Right lobe of liver (tissue), 6 donors: Measurements from ENCODE around the gene MBD3. TPM values are rescaled to one million over a fixed set of nuclear protein-coding genes. Genes with fewer than 3 reads are reported as not detected.

Source experiments
- ATAC-seq, 4 donors: fragments of 200-7000 bp; cut with Tn5 transposase; one replicate each; pipeline ENCODE4 v1.9.1; 2020; ENCODE audit warnings: mild to moderate bottlenecking in 4 of 4, moderate library complexity in 4 of 4
- DNase-seq, 3 donors: peaks; one replicate each; pipeline ENCODE4 v3.0.0-alpha.2; 2020
- H3K27ac ChIP-seq, 3 donors: fragments of 200-600 bp; one replicate each; pipeline ENCODE4 v1.8.0; 2022
- H3K27me3 ChIP-seq, 2 donors: fragments of 200-600 bp; one replicate each; pipeline ENCODE4 v1.8.0; 2022
- H3K36me3 ChIP-seq, 4 donors: fragments of 200-600 bp; sonication (generic) in 1 of 4; one replicate each; pipeline versions ENCODE4 v1.5.1 to v1.8.0; 2017 to 2022; ENCODE audit warnings: control low read depth in 1 of 4
- H3K4me1 ChIP-seq, 4 donors: fragments of 200-600 bp; sonication (generic) in 1 of 4; one replicate each; pipeline versions ENCODE4 v1.5.1 to v1.8.0; 2017 to 2022; ENCODE audit warnings: control low read depth in 1 of 4
- H3K4me3 ChIP-seq, 3 donors: fragments of 200-600 bp; one replicate each; pipeline ENCODE4 v1.8.0; 2022
- H3K9me3 ChIP-seq, 4 donors: fragments of 200-600 bp; sonication (generic) in 1 of 4; one replicate each; pipeline versions ENCODE4 v1.5.1 to v1.8.0; 2017 to 2022; ENCODE audit warnings: control low read depth in 1 of 4
- CTCF ChIP-seq, 4 donors: fragments of 200-600 bp in 3 of 4; fragments of 450-650 bp in 1 of 4; IDR thresholded peaks; one replicate each; pipeline versions ENCODE4 v1.5.1 to v1.8.0; 2016 to 2022; ENCODE audit warnings: antibody characterized with exemption in 4 of 4, mild to moderate bottlenecking in 2 of 4
- POLR2A ChIP-seq: fragments of 450-650 bp; IDR thresholded peaks from one replicate; pipeline ENCODE4 v1.6.1; 2017; ENCODE audit warnings: antibody characterized with exemption, mild to moderate bottlenecking
- WGBS: methylation state at CpG from one replicate; pipeline ENCODE4 v1.1.6; 2018; ENCODE audit warnings: low coverage, low lambda C conversion rate; ENCODE audit not compliant: insufficient coverage; ENCODE audit errors: missing lambda C conversion rate; 5-methylcytosine and 5-hydroxymethylcytosine counted together
- intact Hi-C, 2 donors: fragments of 100-400 bp; cut with DNase I; formaldehyde crosslinking; loops; one replicate each; pipeline versions ENCODE4 v1.11.2 to v1.14.1; 2022
- total RNA-seq, 6 experiments: library from RNA; depleted of rRNA in 2 of 6; stranded (reverse); fragments of >200 nt in 2 of 6; fragmentation: NEBNext Ultra II Directional in 3 of 6; extraction: Animal tissue kit (Norgen Biotek cat#: 25700) in 3 of 6; gene quantifications; one replicate each; pipeline versions ENCODE4 v1.1.0 to v1.2.4, GENCODE V29; 2016 to 2023
- donor health status: DM: no; HTN: yes; CAD: no.
- donor health status: DM: no; HTN: no; CAD: no.
- donor health status: DM: no; HTN: no; CAD: no.
- donor health status: DM: no; HTN: yes; CAD: no.
- donor health status: DM: no; HTN: yes; CAD: no.

Gene MBD3
- total RNA-seq, 6 experiments from 2014 or later, result 27.3 to 72.1 (median 30.1) TPM

DNA sequence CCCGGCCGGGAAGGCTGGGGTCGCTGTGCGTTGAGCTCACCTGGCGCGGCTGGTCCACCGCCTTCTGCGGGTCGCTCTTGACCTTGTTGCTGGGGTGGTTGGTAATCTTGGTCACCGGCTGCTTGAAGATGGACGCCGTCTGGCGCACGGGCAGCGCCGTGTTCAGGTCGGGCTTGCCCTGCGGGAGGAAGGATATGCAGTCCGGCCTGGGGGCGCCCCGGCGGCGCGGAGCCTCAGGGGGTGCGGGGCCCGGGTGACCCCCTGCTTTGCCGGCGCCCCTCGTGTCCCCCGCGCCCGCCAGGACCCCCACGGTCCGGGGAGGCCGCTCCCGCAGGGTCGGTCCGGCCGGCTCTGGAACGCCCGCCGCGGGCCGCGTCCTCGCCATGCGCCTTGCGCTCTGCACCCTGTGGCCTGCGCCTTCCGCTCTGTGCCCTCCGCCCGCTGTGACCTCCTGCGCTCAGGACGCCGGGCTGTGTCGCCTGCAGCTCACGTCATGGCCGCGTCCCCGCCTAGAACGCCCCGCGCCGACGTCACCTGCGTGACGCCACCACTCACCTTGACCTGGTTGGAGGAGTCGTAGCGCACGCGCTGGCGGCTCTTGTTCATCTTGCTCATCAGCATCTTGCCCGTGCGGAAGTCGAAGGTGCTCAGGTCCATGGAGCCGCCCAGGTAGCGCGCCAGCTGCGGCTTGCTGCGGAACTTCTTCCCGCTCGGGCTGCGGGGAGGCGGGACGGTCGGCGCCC lies 8.0 kb downstream of the MBD3 start:
- peaks cover 0 to 8% (median 4%) of the 10 kb centered on the region in 4 donors for H3K4me1 ChIP-seq
- intact Hi-C loops, result no loop called here
- no peak overlapping the region for H3K4me3 ChIP-seq
- no peak overlapping the region for H3K27ac ChIP-seq
- TF ChIP-seq CTCF (IDR thresholded peaks at IDR 0.05) (no peak), POLR2A (no peak)
- DNase-seq (no peak), ATAC-seq (no peak)
- H3K9me3 ChIP-seq, result no peaks in the 10 kb centered on the region
- no peaks in the 10 kb centered on the region for H3K27me3 ChIP-seq
- 96% methylated on average over 25 of the region's 87 CpGs for WGBS
- H3K36me3 ChIP-seq, result peaks cover 0 to 39% (median 12%) of the 10 kb centered on the region in 4 donors

- Histone ChIP-seq H3K36me3 (peaks cover 0 to 50% (median 12%) of the 10 kb centered on the region in 4 donors), H3K4me3 (no peak overlapping the region), H3K4me1 (no peaks in the 10 kb centered on the region), H3K9me3 (no peaks in the 10 kb centered on the region), H3K27me3 (no peaks in the 10 kb centered on the region), H3K27ac (no peak overlapping the region)
- no peak for TF ChIP-seq POLR2A
- no peak for TF ChIP-seq CTCF (IDR thresholded peaks at IDR 0.05)
- intact Hi-C loops, result no loop called here
- WGBS, result 68% methylated on average over 3 of the region's 9 CpGs
- ATAC-seq (no peak), DNase-seq (no peak)
Observed at GRCh38 chr19:1582201-1582600, 10.5 kb downstream of the MBD3 start.

DNA sequence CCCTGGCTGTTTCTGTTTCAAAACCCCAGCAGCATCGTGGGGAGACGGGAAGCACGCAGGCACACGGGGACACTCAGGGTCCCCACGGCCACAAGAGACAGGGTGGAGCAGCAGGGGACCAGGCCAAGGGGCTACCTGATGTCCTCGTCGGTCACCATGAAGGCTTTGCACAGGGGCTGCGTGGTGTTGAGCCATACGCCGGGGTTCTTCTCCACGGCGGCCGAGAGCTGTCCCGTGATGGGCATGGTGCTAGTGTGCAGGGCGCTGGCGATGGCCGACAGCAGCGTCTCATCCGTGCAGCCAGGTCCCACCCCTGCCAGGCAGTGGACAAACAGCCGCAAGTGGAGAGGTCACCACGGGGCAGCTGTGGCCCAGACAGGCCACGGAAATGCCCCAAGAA lies 11.7 kb downstream of the MBD3 start:
- DNase-seq (no peak), ATAC-seq (no peak)
- H3K4me1 ChIP-seq, result no peaks in the 10 kb centered on the region
- peaks cover 0 to 51% (median 12%) of the 10 kb centered on the region in 4 donors for H3K36me3 ChIP-seq
- TF ChIP-seq POLR2A (no peak), CTCF (IDR thresholded peaks at IDR 0.05) (no peak)
- H3K27ac ChIP-seq, result no peak overlapping the region
- intact Hi-C loops, result no loop called here
- 100% methylated on average over 1 of the region's 22 CpGs for WGBS
- no peak overlapping the region for H3K4me3 ChIP-seq
- no peaks in the 10 kb centered on the region for H3K9me3 ChIP-seq
- no peaks in the 10 kb centered on the region for H3K27me3 ChIP-seq

DNA sequence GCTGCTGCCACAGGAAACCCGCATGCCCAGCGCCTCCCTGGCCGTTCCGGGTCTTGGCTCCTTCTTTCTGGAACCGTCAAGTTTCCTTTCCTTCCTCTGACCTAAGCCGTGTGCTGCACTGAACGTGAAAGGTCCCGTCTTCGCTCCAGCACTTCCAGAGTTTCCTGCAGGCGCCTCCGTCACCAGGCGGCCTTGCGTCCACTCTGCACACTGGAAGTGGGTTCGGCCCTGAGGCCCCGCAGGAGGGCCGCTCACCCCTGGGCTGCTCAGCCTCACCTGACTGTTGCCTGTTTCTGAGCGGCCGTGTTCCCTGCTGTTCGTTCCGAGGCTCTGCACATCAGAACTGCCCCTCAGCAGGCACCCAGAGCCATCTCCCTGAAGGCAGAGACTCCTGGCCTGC lies 12.3 kb downstream of the MBD3 start:
- no peak overlapping the region for H3K4me3 ChIP-seq
- DNase-seq, result no peak
- peak; percentile 32 to 61 (median 37) for ATAC-seq
- TF ChIP-seq POLR2A (no peak), CTCF (IDR thresholded peaks at IDR 0.05) (no peak)
- no peaks in the 10 kb centered on the region for H3K9me3 ChIP-seq
- H3K4me1 ChIP-seq, result no peaks in the 10 kb centered on the region
- no peak overlapping the region for H3K27ac ChIP-seq
- no peaks in the 10 kb centered on the region for H3K27me3 ChIP-seq
- WGBS, result 70% methylated on average over 6 of the region's 20 CpGs
- intact Hi-C loops, result no loop called here
- H3K36me3 ChIP-seq, result peaks cover 0 to 51% (median 12%) of the 10 kb centered on the region in 4 donors
